ENCODE measurements around the gene GRHPR. TPM values are rescaled to one million over a fixed set of nuclear protein-coding genes. Genes with fewer than 3 reads are reported as not detected.

GRHPR gene
- total RNA-seq, 1 donor from 2014 or later, result 91.6 TPM

GRCh38 chr9:37445832-37446231 lies 23.3 kb downstream of the GRHPR start:
- Histone ChIP-seq H3K27me3 (ENCODE audit: control insufficient read depth, insufficient read depth, low read length) (no peaks in the 10 kb centered on the region), H3K4me3 (ENCODE audit: low read depth, low read length) (no peak overlapping the region), H3K36me3 (ENCODE audit: control insufficient read depth, insufficient read depth, low read length) (peaks cover 11% of the 10 kb centered on the region)
- TF ChIP-seq CTCF (IDR thresholded peaks at IDR 0.05; ENCODE audit: insufficient read depth, low read length, severe bottlenecking), result no peak
- DNase-seq (ENCODE audit: low read depth) (no peak), FAIRE-seq (no peak)

GRCh38 chr9:37446401-37446800 lies 23.9 kb downstream of the GRHPR start:
- no peak for FAIRE-seq

GRCh38 chr9:37447111-37447510 lies 24.6 kb downstream of the GRHPR start:
- peaks cover 4% of the 10 kb centered on the region for H3K36me3 ChIP-seq (ENCODE audit: control insufficient read depth, insufficient read depth, low read length)
- no peak for TF ChIP-seq CTCF (IDR thresholded peaks at IDR 0.05; ENCODE audit: insufficient read depth, low read length, severe bottlenecking)
- no peak for DNase-seq (ENCODE audit: low read depth)
- FAIRE-seq, result no peak
- H3K27me3 ChIP-seq (ENCODE audit: control insufficient read depth, insufficient read depth, low read length), result no peaks in the 10 kb centered on the region
- H3K4me3 ChIP-seq (ENCODE audit: low read depth, low read length), result no peak overlapping the region

More at GRCh38 chr9:37446401-37446800, 23.9 kb downstream of the GRHPR start:
- no peak for DNase-seq (ENCODE audit: low read depth)
- Histone ChIP-seq H3K36me3 (ENCODE audit: control insufficient read depth, insufficient read depth, low read length) (peaks cover 9% of the 10 kb centered on the region), H3K4me3 (ENCODE audit: low read depth, low read length) (no peak overlapping the region), H3K27me3 (ENCODE audit: control insufficient read depth, insufficient read depth, low read length) (no peaks in the 10 kb centered on the region)
- no peak for TF ChIP-seq CTCF (IDR thresholded peaks at IDR 0.05; ENCODE audit: insufficient read depth, low read length, severe bottlenecking)

GRCh38 chr9:37449862-37450632 lies 27.6 kb downstream of the GRHPR start:
- no peaks in the 10 kb centered on the region for H3K27me3 ChIP-seq (ENCODE audit: control insufficient read depth, insufficient read depth, low read length)
- FAIRE-seq, result no peak
- H3K4me3 ChIP-seq (ENCODE audit: low read depth, low read length), result no peak overlapping the region
- peaks cover 4% of the 10 kb centered on the region for H3K36me3 ChIP-seq (ENCODE audit: control insufficient read depth, insufficient read depth, low read length)
- TF ChIP-seq CTCF (IDR thresholded peaks at IDR 0.05; ENCODE audit: insufficient read depth, low read length, severe bottlenecking), result no peak
- DNase-seq (ENCODE audit: low read depth), result no peak

- no peak overlapping the region for H3K4me3 ChIP-seq (ENCODE audit: low read depth, low read length)
- peaks cover 4% of the 10 kb centered on the region for H3K36me3 ChIP-seq (ENCODE audit: control insufficient read depth, insufficient read depth, low read length)
- no peaks in the 10 kb centered on the region for H3K27me3 ChIP-seq (ENCODE audit: control insufficient read depth, insufficient read depth, low read length)
- FAIRE-seq (no peak), DNase-seq (ENCODE audit: low read depth) (no peak)
- no peak for TF ChIP-seq CTCF (IDR thresholded peaks at IDR 0.05; ENCODE audit: insufficient read depth, low read length, severe bottlenecking)
These were observed 29.1 kb downstream of the GRHPR start for GRCh38 chr9:37451628-37452027.

GRCh38 chr9:37452611-37453010 lies 30.1 kb downstream of the GRHPR start:
- Histone ChIP-seq H3K36me3 (ENCODE audit: control insufficient read depth, insufficient read depth, low read length) (peaks cover 4% of the 10 kb centered on the region), H3K4me3 (ENCODE audit: low read depth, low read length) (no peak overlapping the region), H3K27me3 (ENCODE audit: control insufficient read depth, insufficient read depth, low read length) (no peaks in the 10 kb centered on the region)
- no peak for FAIRE-seq
- TF ChIP-seq CTCF (IDR thresholded peaks at IDR 0.05; ENCODE audit: insufficient read depth, low read length, severe bottlenecking), result no peak
- DNase-seq (ENCODE audit: low read depth), result no peak

Measured in bronchial epithelial cell (primary cell).